HL-60 (cell line): Measurements from ENCODE around the gene ARFGEF3.

Source experiments
- CTCF ChIP-seq: IDR thresholded peaks from one replicate; pipeline ENCODE4 v1.5.1; 2011; ENCODE audit warnings: low read length, control low read depth, inconsistent platforms; ENCODE audit not compliant: insufficient read depth
- POLR2AphosphoS5 ChIP-seq: IDR thresholded peaks from 2 replicates; pipeline ENCODE4 v1.6.1; 2012; ENCODE audit warnings: low read depth

GRCh38 chr6:138124096-138124495 lies 37.6 kb upstream of the ARFGEF3 start:
- no peak for TF ChIP-seq CTCF
- no peak for TF ChIP-seq POLR2AphosphoS5
